AG04450 (cell line): Measurements from ENCODE around the gene TPBGL. TPM values are rescaled to one million over a fixed set of nuclear protein-coding genes. Genes with fewer than 3 reads are reported as not detected.
A peak's percentile ranks its signal among the peaks of the same experiment; 100 is the strongest.

ENCODE experiments used
- CTCF ChIA-PET: fragments of 300-600, 350-600 bp; formaldehyde crosslinking; extraction: SDS; loops from one replicate; lab custom pipeline; 2022; ENCODE audit warnings: antibody characterized with exemption, inconsistent platforms; lab: Charles Lee
- POLR2A ChIA-PET: fragments of 350-600 bp; formaldehyde crosslinking; extraction: SDS; loops from one replicate; lab custom pipeline; 2021; ENCODE audit warnings: antibody characterized with exemption, inconsistent platforms; lab: Yijun Ruan, JAX
- DNase-seq: peaks from one replicate; pipeline ENCODE4 v3.0.0-alpha.2; 2011; ENCODE audit warnings: low read depth, low spot score
- H3K27ac ChIP-seq: one replicate; pipeline ENCODE4 v1.5.1; 2012; ENCODE audit warnings: low read depth, low read length, control low read depth
- H3K27me3 ChIP-seq: one replicate; pipeline ENCODE4 v1.6.0; 2012; ENCODE audit warnings: low read length; ENCODE audit not compliant: control insufficient read depth, insufficient read depth
- H3K4me3 ChIP-seq: 2 replicates; pipeline ENCODE4 v1.5.1; 2011; ENCODE audit warnings: mild to moderate bottlenecking, low read depth, low read length, control low read depth
- H3K9me3 ChIP-seq: 2 replicates; pipeline ENCODE4 v1.5.1; 2012; ENCODE audit warnings: low read length; ENCODE audit not compliant: control insufficient read depth, insufficient read depth
- CTCF ChIP-seq: IDR thresholded peaks from 2 replicates; pipeline ENCODE4 v1.5.1; 2011; ENCODE audit warnings: low read depth, low read length, control low read depth, inconsistent platforms
- polyA plus RNA-seq: library from polyadenylated mRNA; depleted of rRNA; stranded (reverse); fragments of >200 nt; gene quantifications from 2 replicates; pipeline ENCODE4 v1.2.3, GENCODE V29; 2011

TPBGL gene
- polyA plus RNA-seq, 1 experiment = not detected

GRCh38 chr11:75268626-75269366, 28.2 kb downstream of the TPBGL start:
- DNase-seq = no peak
- Histone ChIP-seq H3K27ac (no peak overlapping the region), H3K4me3 (no peak overlapping the region), H3K27me3 (no peaks in the 10 kb centered on the region), H3K9me3 (no peaks in the 10 kb centered on the region)
- ChIA-PET CTCF (interaction anchor here (0.6 to 2.7 kb wide), 2 partner anchors 12 to 63 kb away, joined by 3 to 20 read pairs; no protein-coding TSS in a partner anchor), POLR2A (no interaction called here)
- no peak for TF ChIP-seq CTCF

- H3K9me3 ChIP-seq = no peaks in the 10 kb centered on the region
- POLR2A ChIA-PET = no interaction called here
- no peak overlapping the region for H3K4me3 ChIP-seq
- no peak for DNase-seq
- CTCF ChIA-PET = interaction anchor here (0.6 to 2.7 kb wide), 3 partner anchors 11 to 121 kb away, joined by 3 to 20 read pairs (median 6); no protein-coding TSS in a partner anchor
- no peak overlapping the region for H3K27ac ChIP-seq
- no peak for TF ChIP-seq CTCF
- H3K27me3 ChIP-seq = no peaks in the 10 kb centered on the region
These were observed 28.7 kb downstream of the TPBGL start for GRCh38 chr11:75269367-75269660.

DNA sequence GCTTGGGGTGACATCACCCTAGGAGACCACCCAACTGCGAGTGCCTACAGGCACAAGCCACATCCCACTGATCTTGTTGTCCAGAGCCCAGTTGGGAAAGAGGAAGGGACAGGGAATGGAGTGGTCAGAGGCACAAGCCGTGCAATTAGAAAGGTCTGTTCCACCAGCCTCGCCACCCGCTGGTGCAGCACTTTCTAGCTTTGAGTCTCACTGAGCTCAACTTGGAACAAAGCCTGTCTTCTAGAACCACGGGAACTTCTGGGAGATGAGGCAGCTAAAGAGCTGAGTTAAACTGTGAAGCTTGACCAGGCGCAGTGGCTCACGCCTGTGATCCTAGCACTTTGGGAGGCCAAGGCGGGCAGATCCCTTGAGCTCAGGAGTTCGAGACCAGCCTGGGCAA, 29.3 kb downstream of the TPBGL start:
- POLR2A ChIA-PET = no interaction called here
- CTCF ChIA-PET = interaction anchor here (0.6 to 2.7 kb wide), 6 partner anchors 11 to 129 kb away, joined by 3 to 20 read pairs (median 8); no protein-coding TSS in a partner anchor

GRCh38 chr11:75270896-75271418, 30.4 kb downstream of the TPBGL start:
- Histone ChIP-seq H3K27ac (no peak overlapping the region), H3K27me3 (no peaks in the 10 kb centered on the region), H3K4me3 (no peak overlapping the region), H3K9me3 (no peaks in the 10 kb centered on the region)
- DNase-seq = no peak
- ChIA-PET POLR2A (interaction anchor here (0.8 kb wide), 1 partner anchor 23 kb away, joined by 3 read pairs; no protein-coding TSS in a partner anchor), CTCF (interaction anchor here (0.6 to 2.7 kb wide), 9 partner anchors 9 to 130 kb away, joined by 3 to 20 read pairs (median 5); no protein-coding TSS in a partner anchor)
- peak; percentile 42 for TF ChIP-seq CTCF

More for the DNA sequence above, 29.3 kb downstream of the TPBGL start:
- no peak overlapping the region for H3K27ac ChIP-seq
- H3K9me3 ChIP-seq = no peaks in the 10 kb centered on the region
- TF ChIP-seq CTCF = no peak
- no peak for DNase-seq
- H3K27me3 ChIP-seq = no peaks in the 10 kb centered on the region
- no peak overlapping the region for H3K4me3 ChIP-seq

DNA sequence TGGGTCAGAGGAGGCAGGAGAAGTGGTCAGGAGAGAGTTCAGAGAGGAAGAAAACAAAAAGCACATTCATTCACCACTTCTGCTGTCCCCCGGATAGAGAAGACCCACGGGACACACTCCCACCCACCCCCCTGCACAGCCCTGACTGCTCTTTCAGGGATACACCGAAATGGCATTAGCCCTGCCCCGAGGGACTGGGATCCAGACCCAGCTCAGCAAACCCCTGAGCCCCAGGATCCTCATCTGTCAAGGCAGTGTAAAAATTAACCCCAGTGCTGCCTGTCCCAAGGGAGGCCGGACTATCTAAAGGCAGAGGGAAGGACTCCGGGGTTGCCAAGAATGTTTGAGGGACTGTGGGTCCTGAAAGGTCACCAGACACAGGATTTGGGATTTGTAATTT, 31.2 kb downstream of the TPBGL start:
- ChIA-PET POLR2A (interaction anchor here (0.6 kb wide), 1 partner anchor 128 kb away, joined by 3 read pairs; no protein-coding TSS in a partner anchor), CTCF (interaction anchor here (0.9 to 2.7 kb wide), 6 partner anchors 9 to 131 kb away, joined by 3 to 20 read pairs (median 8); no protein-coding TSS in a partner anchor)
- H3K27me3 ChIP-seq = no peaks in the 10 kb centered on the region
- H3K4me3 ChIP-seq = no peak overlapping the region
- DNase-seq = no peak
- no peak overlapping the region for H3K27ac ChIP-seq
- H3K9me3 ChIP-seq = no peaks in the 10 kb centered on the region
- TF ChIP-seq CTCF = no peak
